HG02588 (cell line): ENCODE results near the gene GCSAML.
"Not testable (repeated sequence)": the region's sequence is repeated elsewhere in the genome, so short reads cannot be mapped to it uniquely, and the experiment has no call there.

Experiments used
- ATAC-seq: cut with Tn5 transposase; IDR thresholded peaks from one replicate; pipeline ENCODE4 v1.9.1; 2021; ENCODE audit warnings: mild to moderate bottlenecking, moderate library complexity; ENCODE audit not compliant: unreplicated experiment

Gene GCSAML

GRCh38 chr1:247548769-247549182 is at the start of gene GCSAML:
Gene GCSAML, plus strand, starts transcription at chr1:247549134. Its CDS starts 58 bp downstream, at chr1:247549192.
- ATAC-seq = no peak

GRCh38 chr1:247500865-247501264 is 48.1 kb upstream of the GCSAML start:
- ATAC-seq = no peak

GRCh38 chr1:247506831-247507230 is 42.1 kb upstream of the GCSAML start:
- ATAC-seq = no peak

GRCh38 chr1:247517795-247518612 is 30.9 kb upstream of the GCSAML start:
- ATAC-seq = no peak

GRCh38 chr1:247518613-247518891 is 30.4 kb upstream of the GCSAML start:
- no peak for ATAC-seq

GRCh38 chr1:247521886-247522285 is 27.0 kb upstream of the GCSAML start:
- not testable (repeated sequence) for ATAC-seq

- no peak for ATAC-seq
Measured at GRCh38 chr1:247528812-247529474, 20.0 kb upstream of the GCSAML start.

GRCh38 chr1:247529771-247530355 is 19.1 kb upstream of the GCSAML start:
- no peak for ATAC-seq

GRCh38 chr1:247530785-247531184 is 18.1 kb upstream of the GCSAML start:
- ATAC-seq = no peak

- no peak for ATAC-seq
Measured at GRCh38 chr1:247531937-247532336, 17.0 kb upstream of the GCSAML start.

- ATAC-seq = no peak
Measured at GRCh38 chr1:247535402-247535801, 13.5 kb upstream of the GCSAML start.

GRCh38 chr1:247536340-247536739 is 12.6 kb upstream of the GCSAML start, which contains the start of gene OR2C3:
Gene OR2C3, minus strand, starts transcription at chr1:247536440. Its CDS starts 3,929 bp downstream, at chr1:247532511.
- no peak for ATAC-seq

GRCh38 chr1:247538561-247538960 is 10.4 kb upstream of the GCSAML start:
- ATAC-seq = no peak

- no peak for ATAC-seq
Measured at GRCh38 chr1:247539215-247539614, 9.7 kb upstream of the GCSAML start.

- ATAC-seq = no peak
Measured at GRCh38 chr1:247540581-247540980, 8.4 kb upstream of the GCSAML start.

- ATAC-seq = no peak
Measured at GRCh38 chr1:247542811-247543210, 6.1 kb upstream of the GCSAML start.

- no peak for ATAC-seq
Measured at GRCh38 chr1:247548092-247548491, 842 bp upstream of the GCSAML start.

GRCh38 chr1:247551721-247552120 is 2.8 kb downstream of the GCSAML start:
- no peak for ATAC-seq

GRCh38 chr1:247552231-247552630 is 3.3 kb downstream of the GCSAML start:
- ATAC-seq = no peak

GRCh38 chr1:247557926-247558674 is 9.2 kb downstream of the GCSAML start:
- ATAC-seq = no peak

GRCh38 chr1:247561711-247562110 is 12.8 kb downstream of the GCSAML start:
- ATAC-seq = no peak
